Activated B cell treated with CpG ODN at 0.5 μM for 24 hours (primary cell): Measurements from ENCODE around the gene TCP1. TPM values are rescaled to one million over a fixed set of nuclear protein-coding genes. Genes with fewer than 3 reads are reported as not detected.

Source experiments
- ATAC-seq: fragments of 200-7000 bp; cut with Tn5 transposase; one replicate; pipeline ENCODE4 v1.10.0; 2021; ENCODE audit warnings: low read depth, mild to moderate bottlenecking, moderate library complexity
- CTCF ChIA-PET: fragments of 350-600 bp; sonication (Branson Sonifier 250); formaldehyde crosslinking; loops from one replicate; lab custom pipeline; 2021; ENCODE audit warnings: antibody characterized with exemption; lab: Charles Lee
- POLR2A ChIA-PET: fragments of 350-600 bp; sonication (Branson Sonifier 250); formaldehyde crosslinking; loops from one replicate; lab custom pipeline; 2021; ENCODE audit warnings: antibody characterized with exemption; lab: Charles Lee
- DNase-seq: peaks from one replicate; pipeline ENCODE4 v3.0.0; 2022
- H3K27ac Mint-ChIP-seq: one replicate; pipeline ENCODE4 v1.8.0; 2020; ENCODE audit warnings: mixed read lengths
- H3K27me3 Mint-ChIP-seq: one replicate; pipeline ENCODE4 v1.8.0; 2021; ENCODE audit warnings: mixed read lengths
- H3K36me3 Mint-ChIP-seq: one replicate; pipeline ENCODE4 v1.8.0; 2021; ENCODE audit warnings: low read depth, mixed read lengths
- H3K4me1 Mint-ChIP-seq: one replicate; pipeline ENCODE4 v1.8.0; 2021; ENCODE audit warnings: mixed read lengths
- H3K4me3 Mint-ChIP-seq: one replicate; pipeline ENCODE4 v1.8.0; 2020; ENCODE audit warnings: mild to moderate bottlenecking, mixed read lengths
- H3K9me3 Mint-ChIP-seq: one replicate; pipeline ENCODE4 v1.8.0; 2020; ENCODE audit warnings: mixed read lengths
- CTCF ChIP-seq: fragments of 200-600 bp; IDR thresholded peaks from one replicate; pipeline ENCODE4 v1.8.0; 2022; ENCODE audit warnings: antibody characterized with exemption, mild to moderate bottlenecking
- intact Hi-C: fragments of 100-400 bp; cut with micrococcal nuclease; formaldehyde crosslinking; loops from one replicate; pipeline ENCODE4 v1.15.1; 2024
- total RNA-seq: library from RNA; stranded (reverse); gene quantifications from 2 replicates; pipeline ENCODE4 v1.2.3, GENCODE V29; 2022

The TCP1 gene
- total RNA-seq, 1 donor from 2014 or later: 199 TPM

- CTCF ChIA-PET: no interaction called here
Measured at GRCh38 chr6:159761129-159761872, 28.1 kb downstream of the TCP1 start.

GRCh38 chr6:159760602-159761057 lies 28.8 kb downstream of the TCP1 start:
- ChIA-PET POLR2A (interaction anchor here (2.5 to 6.2 kb wide), 2 partner anchors 29 to 33 kb away, joined by 46 to 78 read pairs; partner anchors contain the start of genes MRPL18, TCP1 and WTAP), CTCF (no interaction called here)
- no peak for TF ChIP-seq CTCF
- intact Hi-C loops: no loop called here
- H3K4me1 Mint-ChIP-seq: peaks cover 18% of the 10 kb centered on the region
- no peak for ATAC-seq
- no peaks in the 10 kb centered on the region for H3K9me3 Mint-ChIP-seq
- peak overlapping the region; percentile 96 for H3K4me3 Mint-ChIP-seq
- H3K27ac Mint-ChIP-seq: peak overlapping the region; percentile 94
- H3K27me3 Mint-ChIP-seq: no peaks in the 10 kb centered on the region
- peaks cover 55% of the 10 kb centered on the region for H3K36me3 Mint-ChIP-seq
- DNase-seq: no peak

More at GRCh38 chr6:159761129-159761872, 28.1 kb downstream of the TCP1 start:
- TF ChIP-seq CTCF: no peak
- Mint-ChIP-seq H3K27ac (peak overlapping the region; percentile 94), H3K9me3 (no peaks in the 10 kb centered on the region), H3K36me3 (peaks cover 55% of the 10 kb centered on the region), H3K4me3 (peak overlapping the region; percentile 96), H3K4me1 (peaks cover 18% of the 10 kb centered on the region), H3K27me3 (no peaks in the 10 kb centered on the region)
- intact Hi-C loops: no loop called here
- ATAC-seq: no peak
- POLR2A ChIA-PET: interaction anchor here (1.0 to 6.2 kb wide), 7 partner anchors 21 to 217 kb away, joined by 3 to 78 read pairs (median 5); partner anchors contain the start of genes MRPL18, SOD2, TCP1 and WTAP
- no peak for DNase-seq

DNA sequence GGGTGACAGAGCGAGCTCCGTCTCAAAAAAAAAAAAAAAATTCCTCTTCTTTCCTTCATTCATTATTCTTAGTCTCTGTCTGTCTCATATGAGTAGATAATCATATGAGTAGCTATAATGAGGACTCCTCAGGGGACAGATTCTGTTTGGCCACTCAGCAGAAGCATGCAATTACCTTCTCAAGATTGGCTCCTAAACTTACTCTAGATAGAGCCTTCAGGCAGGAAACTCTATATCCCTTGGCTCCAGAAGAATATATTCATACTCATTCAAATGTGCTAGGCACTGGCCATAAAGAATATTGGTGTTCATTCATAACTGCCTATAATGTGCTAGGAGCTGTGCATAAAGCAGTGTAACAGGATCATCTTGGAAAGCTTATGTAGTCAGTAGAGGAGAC lies 29.8 kb downstream of the TCP1 start:
- H3K36me3 Mint-ChIP-seq: peaks cover 62% of the 10 kb centered on the region
- intact Hi-C loops: no loop called here
- POLR2A ChIA-PET: interaction anchor here (0.7 to 6.2 kb wide), 2 partner anchors 30 to 1724 kb away, joined by 3 to 78 read pairs; partner anchors contain the start of genes MRPL18 and TCP1

DNA sequence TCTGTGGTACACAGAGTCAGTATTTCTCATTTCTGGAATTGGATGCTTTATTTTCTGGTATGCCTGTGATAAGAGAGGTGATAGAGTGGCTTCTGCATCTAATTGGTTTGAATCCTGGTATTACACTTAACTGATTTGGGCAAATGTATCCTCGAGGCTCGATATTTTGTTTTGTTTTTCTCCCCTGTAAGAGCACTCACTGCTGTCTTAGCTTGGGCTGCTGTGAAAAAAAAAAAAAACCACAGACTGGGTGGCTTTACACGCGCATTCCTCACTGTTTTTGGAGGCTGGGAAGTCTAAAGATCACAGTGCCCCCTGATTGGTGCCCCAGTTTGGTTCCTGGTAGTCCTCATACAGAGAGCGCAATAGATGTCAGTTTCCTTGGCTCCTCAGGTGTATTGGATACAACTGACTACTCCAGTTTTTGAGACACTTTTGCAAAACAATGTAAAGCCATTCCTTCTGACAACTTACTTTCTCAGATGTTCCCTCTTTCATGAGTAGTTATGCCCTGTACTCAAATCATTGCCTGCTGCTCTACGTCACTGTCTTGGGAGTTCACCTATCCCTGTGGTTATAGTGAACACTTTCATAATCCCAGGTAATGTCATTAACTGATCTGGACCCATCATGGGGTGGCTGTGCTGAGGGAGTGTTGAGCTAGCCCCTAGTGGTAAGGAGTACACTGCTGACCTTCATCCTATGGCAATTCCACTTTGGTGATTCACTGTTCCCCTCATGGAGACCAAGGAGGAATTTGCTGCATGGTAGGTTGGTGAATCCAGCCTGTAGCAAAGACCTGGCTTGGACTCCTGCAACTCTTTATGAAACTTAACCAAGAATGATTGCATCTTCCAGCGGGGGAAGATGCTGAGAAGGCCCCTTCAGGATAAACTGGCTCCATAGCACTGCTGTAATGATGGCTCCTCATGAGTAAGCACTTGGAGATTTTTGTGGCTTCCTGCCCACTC lies 31.1 kb downstream of the TCP1 start:
- no peak for ATAC-seq
- H3K36me3 Mint-ChIP-seq: peaks cover 70% of the 10 kb centered on the region
- intact Hi-C loops: no loop called here
- no peak for TF ChIP-seq CTCF
- peaks cover 18% of the 10 kb centered on the region for H3K4me1 Mint-ChIP-seq
- no peak for DNase-seq
- H3K4me3 Mint-ChIP-seq: no peak overlapping the region
- no peaks in the 10 kb centered on the region for H3K27me3 Mint-ChIP-seq
- no peaks in the 10 kb centered on the region for H3K9me3 Mint-ChIP-seq
- H3K27ac Mint-ChIP-seq: peak overlapping the region; percentile 2
- CTCF ChIA-PET: no interaction called here
- POLR2A ChIA-PET: no interaction called here

More for the DNA sequence above, 29.8 kb downstream of the TCP1 start:
- ATAC-seq (no peak), DNase-seq (no peak)
- TF ChIP-seq CTCF: no peak
- H3K9me3 Mint-ChIP-seq: no peaks in the 10 kb centered on the region
- H3K27me3 Mint-ChIP-seq: no peaks in the 10 kb centered on the region
- peak overlapping the region; percentile 42 for H3K4me3 Mint-ChIP-seq
- H3K27ac Mint-ChIP-seq: peak overlapping the region; percentile 8
- H3K4me1 Mint-ChIP-seq: peaks cover 18% of the 10 kb centered on the region
- CTCF ChIA-PET: no interaction called here
